SK-N-SH (cell line): Measurements from ENCODE around the gene GMFB. TPM values are rescaled to one million over a fixed set of nuclear protein-coding genes. Genes with fewer than 3 reads are reported as not detected.

Experiments used
- CTCF ChIA-PET: fragments of 300-600, 350-600 bp; formaldehyde crosslinking; extraction: SDS; loops from one replicate; lab custom pipeline; 2021; lab: Yijun Ruan, JAX
- POLR2A ChIA-PET: fragments of 350-600 bp; sonication (Branson Sonifier 250); formaldehyde crosslinking; extraction: SDS; loops from one replicate; lab custom pipeline; 2020; ENCODE audit warnings: antibody characterized with exemption, inconsistent platforms; lab: Yijun Ruan, JAX
- DNase-seq: peaks from one replicate; pipeline ENCODE4 v3.0.0; 2012
- H2AFZ ChIP-seq: fragments of 200-600 bp; sonication (generic); 2 replicates; pipeline ENCODE4 v1.8.1; 2016; ENCODE audit warnings: antibody characterized with exemption, mild to moderate bottlenecking, low read depth
- H3F3A ChIP-seq: fragments of 200-600 bp; sonication (generic); replicated peaks from 2 replicates; pipeline ENCODE3; 2016; ENCODE audit warnings: antibody characterized with exemption, mild to moderate bottlenecking; ENCODE audit not compliant: insufficient read depth
- H3K27ac ChIP-seq, 2 experiments: fragments of 200-500 bp in 1 of 2; fragments of 200-600 bp in 1 of 2; sonication (Bioruptor generic) in 1 of 2; sonication (generic), shearing (Covaris generic) in 1 of 2; 2 replicates each; pipeline versions ENCODE4 v1.5.1 to v1.6.1; 2014 to 2016; ENCODE audit warnings: low read depth in 2 of 2, inconsistent platforms in 1 of 2, low read length in 1 of 2, mild to moderate bottlenecking in 1 of 2, mixed read lengths in 1 of 2
- H3K27me3 ChIP-seq: fragments of 200-600 bp; sonication (generic), shearing (Covaris generic); 2 replicates; pipeline ENCODE4 v1.6.1; 2016; ENCODE audit warnings: mixed run types; ENCODE audit not compliant: insufficient read depth
- H3K36me3 ChIP-seq, 2 experiments: fragments of 200-500 bp in 1 of 2; fragments of 200-600 bp in 1 of 2; sonication (Bioruptor generic) in 1 of 2; sonication (generic) in 1 of 2; replicated peaks in 1 of 2; 2 replicates each; pipeline versions ENCODE3 to v1.5.1; 2014 to 2016; ENCODE audit warnings: low read length in 1 of 2, mild to moderate bottlenecking in 1 of 2; ENCODE audit not compliant: insufficient read depth in 2 of 2, control insufficient read depth in 1 of 2
- H3K4me1 ChIP-seq, 2 experiments: fragments of 200-500 bp in 1 of 2; fragments of 200-600 bp in 1 of 2; sonication (Bioruptor generic) in 1 of 2; sonication (generic), shearing (Covaris generic) in 1 of 2; 2 replicates each; pipeline versions ENCODE4 v1.5.1 to v1.6.1; 2014 to 2016; ENCODE audit warnings: low read depth in 1 of 2, low read length in 1 of 2, mixed run types in 1 of 2; ENCODE audit not compliant: insufficient read depth in 2 of 2, control insufficient read depth in 1 of 2
- H3K4me2 ChIP-seq: fragments of 200-600 bp; sonication (generic), shearing (Covaris generic); 2 replicates; pipeline ENCODE4 v1.6.1; 2017; ENCODE audit warnings: mixed run types
- H3K4me3 ChIP-seq, 2 experiments: fragments of 200-500 bp in 1 of 2; fragments of 200-600 bp in 1 of 2; sonication (Bioruptor generic) in 1 of 2; sonication (generic), shearing (Covaris generic) in 1 of 2; 2 replicates each; pipeline versions ENCODE4 v1.5.1 to v1.8.1; 2014 to 2016; ENCODE audit warnings: low read depth in 2 of 2, inconsistent platforms in 1 of 2, low read length in 1 of 2, mild to moderate bottlenecking in 1 of 2, mixed read lengths in 1 of 2, moderate library complexity in 1 of 2
- H3K79me2 ChIP-seq: fragments of 200-600 bp; sonication (generic); 2 replicates; pipeline ENCODE4 v1.8.1; 2017; ENCODE audit warnings: mild to moderate bottlenecking; ENCODE audit not compliant: insufficient read depth
- H3K9ac ChIP-seq: fragments of 200-600 bp; sonication (generic); 2 replicates; pipeline ENCODE4 v1.6.1; 2017; ENCODE audit warnings: mixed run types
- H3K9me2 ChIP-seq: fragments of 200-600 bp; sonication (generic); 2 replicates; pipeline ENCODE4 v1.6.1; 2017; ENCODE audit warnings: mixed run types
- H3K9me3 ChIP-seq: fragments of 200-600 bp; sonication (generic); 2 replicates; pipeline ENCODE4 v1.6.1; 2017; ENCODE audit warnings: mixed run types, mild to moderate bottlenecking, moderate library complexity
- H4K20me1 ChIP-seq: fragments of 200-600 bp; sonication (generic); 2 replicates; pipeline ENCODE4 v1.6.1; 2017; ENCODE audit warnings: mild to moderate bottlenecking, mixed run types; ENCODE audit not compliant: insufficient read depth
- CHD2 ChIP-seq: fragments of 150-350 bp; IDR thresholded peaks from 2 replicates; pipeline ENCODE4 v1.6.1; 2018; ENCODE audit warnings: low read length; ENCODE audit not compliant: partially characterized antibody
- EP300 ChIP-seq, 2 experiments: IDR thresholded peaks; 2 replicates each; pipeline versions ENCODE4 v1.4.0 to v1.6.1; 2012; ENCODE audit warnings: borderline replicate concordance in 1 of 2, low read depth in 1 of 2, low read length in 1 of 2
- EZH2phosphoT487 ChIP-seq: fragments of 200-600 bp; sonication (generic); IDR thresholded peaks from 2 replicates; pipeline ENCODE4 v1.6.1; 2017; ENCODE audit warnings: low read depth, mixed run types, mild to moderate bottlenecking, antibody characterized with exemption, moderate library complexity, borderline replicate concordance
- FOXJ3 ChIP-seq: sonication (generic); formaldehyde crosslinking; IDR thresholded peaks from 2 replicates; pipeline ENCODE4 v1.5.1; 2020; ENCODE audit warnings: mild to moderate bottlenecking, missing genetic modification reagents
- GATA2 ChIP-seq: sonication (generic); formaldehyde crosslinking; IDR thresholded peaks from 2 replicates; pipeline ENCODE4 v1.5.0; 2020; ENCODE audit warnings: mild to moderate bottlenecking, missing genetic modification reagents
- JUND ChIP-seq: IDR thresholded peaks from 2 replicates; pipeline ENCODE4 v1.4.0; 2012
- MEF2A ChIP-seq: IDR thresholded peaks from 2 replicates; pipeline ENCODE4 v1.4.0; 2012; ENCODE audit warnings: low read depth, borderline replicate concordance
- MXI1 ChIP-seq: IDR thresholded peaks from 2 replicates; pipeline ENCODE4 v1.6.1; 2012; ENCODE audit warnings: mild to moderate bottlenecking, low read depth, low read length, improper control_type of control experiment
- NFIC ChIP-seq: IDR thresholded peaks from 2 replicates; pipeline ENCODE4 v1.4.0; 2012; ENCODE audit warnings: borderline replicate concordance
- POLR2AphosphoS5 ChIP-seq: IDR thresholded peaks from 2 replicates; pipeline ENCODE4 v1.6.1; 2012; ENCODE audit warnings: low read depth, low read length
- RAD21 ChIP-seq: IDR thresholded peaks from 2 replicates; pipeline ENCODE4 v1.6.1; 2012; ENCODE audit warnings: mild to moderate bottlenecking, low read length
- RXRA ChIP-seq: IDR thresholded peaks from 2 replicates; pipeline ENCODE4 v1.4.0; 2012; ENCODE audit warnings: low read depth, mild to moderate bottlenecking, borderline replicate concordance
- SMC3 ChIP-seq: IDR thresholded peaks from 2 replicates; pipeline ENCODE4 v1.6.1; 2012; ENCODE audit warnings: low read depth, low read length, improper control_type of control experiment
- TAF1 ChIP-seq: IDR thresholded peaks from 2 replicates; pipeline ENCODE4 v1.6.1; 2012; ENCODE audit warnings: low read depth, mild to moderate bottlenecking, low read length, moderate library complexity, borderline replicate concordance
- TCF12 ChIP-seq: IDR thresholded peaks from 2 replicates; pipeline ENCODE4 v1.4.0; 2012
- WGBS: methylation state at CpG from one replicate; pipeline ENCODE4 v1.1.6; 2017; ENCODE audit warnings: low lambda C conversion rate; 5-methylcytosine and 5-hydroxymethylcytosine counted together
- polyA plus RNA-seq, 3 experiments: library from polyadenylated mRNA; depleted of rRNA; stranded (reverse); fragments of >200 nt; gene quantifications; 2 replicates each; pipeline ENCODE4 v1.2.3, GENCODE V29; 2012
- TF ChIP-seq, protein P1 (sequence below): IDR thresholded peaks from 2 replicates; pipeline ENCODE4 v1.4.0; 2012; ENCODE audit warnings: low read depth, borderline replicate concordance
- TF ChIP-seq, protein P2 (sequence below): IDR thresholded peaks from 2 replicates; pipeline ENCODE4 v1.4.0; 2012; ENCODE audit warnings: low read depth, borderline replicate concordance
- TF ChIP-seq, protein P3 (sequence below): fragments of 150-350 bp; IDR thresholded peaks from 2 replicates; pipeline ENCODE4 v1.6.1; 2016; ENCODE audit warnings: mild to moderate bottlenecking, low read depth, low read length
- TF ChIP-seq, protein P4 (sequence below): fragments of 150-350 bp; IDR thresholded peaks from 2 replicates; pipeline ENCODE4 v1.6.1; 2017; ENCODE audit warnings: antibody characterized with exemption, low read length, low read depth, borderline replicate concordance

The GMFB gene
- polyA plus RNA-seq, 1 of the 3 experiments (the other 2 are of a cell fraction), result 9.4 TPM

DNA sequence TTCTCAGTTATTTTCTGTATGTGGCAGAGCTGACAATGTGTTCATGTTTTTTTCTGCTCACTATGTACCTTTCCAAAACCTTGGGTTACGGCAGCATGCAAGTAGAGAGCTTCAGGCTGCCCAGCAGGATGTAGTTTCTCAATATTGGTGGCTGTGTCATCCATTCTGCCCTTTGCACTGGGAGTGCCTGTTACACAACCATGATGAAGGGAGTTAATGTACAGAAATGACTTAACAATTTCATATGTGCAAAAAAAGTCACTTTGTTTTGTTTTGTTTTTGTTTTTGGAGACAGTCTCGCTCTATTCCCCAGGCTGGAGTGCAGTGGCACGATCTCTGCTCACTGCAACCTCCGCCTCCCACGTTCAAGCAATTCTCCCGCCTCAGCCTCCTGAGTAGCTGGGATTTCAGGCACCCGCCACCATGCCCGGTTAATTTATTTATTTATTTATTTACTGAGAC lies 41.5 kb downstream of the GMFB start:
- no peaks in the 10 kb centered on the region for H3K27me3 ChIP-seq
- peaks cover 0 to 11% of the 10 kb centered on the region in 2 experiments; a peak in 1 of 4 replicates for H3K4me1 ChIP-seq
- H3K9me2 ChIP-seq, result no peaks in the 10 kb centered on the region
- POLR2A ChIA-PET, result no interaction called here
- TF ChIP-seq POLR2AphosphoS5 (no peak), JUND (no peak), MXI1 (no peak), MEF2A (no peak), SMC3 (no peak), RXRA (no peak), TCF12 (no peak), RAD21 (no peak), FOXJ3 (CRISPR knock-in tag) (no peak), TAF1 (no peak), GATA2 (CRISPR knock-in tag) (no peak), CHD2 (no peak), EP300 (IDR thresholded peaks at IDR 0.05; ENCODE audit: borderline replicate concordance in 1 of 2, low read depth in 1 of 2, low read length in 1 of 2) (no peak), EZH2phosphoT487 (no peak), NFIC (no peak)
- TF ChIP-seq, protein P1, sequence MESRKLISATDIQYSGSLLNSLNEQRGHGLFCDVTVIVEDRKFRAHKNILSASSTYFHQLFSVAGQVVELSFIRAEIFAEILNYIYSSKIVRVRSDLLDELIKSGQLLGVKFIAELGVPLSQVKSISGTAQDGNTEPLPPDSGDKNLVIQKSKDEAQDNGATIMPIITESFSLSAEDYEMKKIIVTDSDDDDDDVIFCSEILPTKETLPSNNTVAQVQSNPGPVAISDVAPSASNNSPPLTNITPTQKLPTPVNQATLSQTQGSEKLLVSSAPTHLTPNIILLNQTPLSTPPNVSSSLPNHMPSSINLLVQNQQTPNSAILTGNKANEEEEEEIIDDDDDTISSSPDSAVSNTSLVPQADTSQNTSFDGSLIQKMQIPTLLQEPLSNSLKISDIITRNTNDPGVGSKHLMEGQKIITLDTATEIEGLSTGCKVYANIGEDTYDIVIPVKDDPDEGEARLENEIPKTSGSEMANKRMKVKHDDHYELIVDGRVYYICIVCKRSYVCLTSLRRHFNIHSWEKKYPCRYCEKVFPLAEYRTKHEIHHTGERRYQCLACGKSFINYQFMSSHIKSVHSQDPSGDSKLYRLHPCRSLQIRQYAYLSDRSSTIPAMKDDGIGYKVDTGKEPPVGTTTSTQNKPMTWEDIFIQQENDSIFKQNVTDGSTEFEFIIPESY, result no peak
- TF ChIP-seq, protein P2, sequence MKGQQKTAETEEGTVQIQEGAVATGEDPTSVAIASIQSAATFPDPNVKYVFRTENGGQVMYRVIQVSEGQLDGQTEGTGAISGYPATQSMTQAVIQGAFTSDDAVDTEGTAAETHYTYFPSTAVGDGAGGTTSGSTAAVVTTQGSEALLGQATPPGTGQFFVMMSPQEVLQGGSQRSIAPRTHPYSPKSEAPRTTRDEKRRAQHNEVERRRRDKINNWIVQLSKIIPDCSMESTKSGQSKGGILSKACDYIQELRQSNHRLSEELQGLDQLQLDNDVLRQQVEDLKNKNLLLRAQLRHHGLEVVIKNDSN, result no peak
- TF ChIP-seq, protein P3, sequence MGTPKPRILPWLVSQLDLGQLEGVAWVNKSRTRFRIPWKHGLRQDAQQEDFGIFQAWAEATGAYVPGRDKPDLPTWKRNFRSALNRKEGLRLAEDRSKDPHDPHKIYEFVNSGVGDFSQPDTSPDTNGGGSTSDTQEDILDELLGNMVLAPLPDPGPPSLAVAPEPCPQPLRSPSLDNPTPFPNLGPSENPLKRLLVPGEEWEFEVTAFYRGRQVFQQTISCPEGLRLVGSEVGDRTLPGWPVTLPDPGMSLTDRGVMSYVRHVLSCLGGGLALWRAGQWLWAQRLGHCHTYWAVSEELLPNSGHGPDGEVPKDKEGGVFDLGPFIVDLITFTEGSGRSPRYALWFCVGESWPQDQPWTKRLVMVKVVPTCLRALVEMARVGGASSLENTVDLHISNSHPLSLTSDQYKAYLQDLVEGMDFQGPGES, result no peak
- TF ChIP-seq, protein P4, sequence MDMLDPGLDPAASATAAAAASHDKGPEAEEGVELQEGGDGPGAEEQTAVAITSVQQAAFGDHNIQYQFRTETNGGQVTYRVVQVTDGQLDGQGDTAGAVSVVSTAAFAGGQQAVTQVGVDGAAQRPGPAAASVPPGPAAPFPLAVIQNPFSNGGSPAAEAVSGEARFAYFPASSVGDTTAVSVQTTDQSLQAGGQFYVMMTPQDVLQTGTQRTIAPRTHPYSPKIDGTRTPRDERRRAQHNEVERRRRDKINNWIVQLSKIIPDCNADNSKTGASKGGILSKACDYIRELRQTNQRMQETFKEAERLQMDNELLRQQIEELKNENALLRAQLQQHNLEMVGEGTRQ, result no peak
- CTCF ChIA-PET, result interaction anchor here (0.6 to 1.8 kb wide), 2 partner anchors 10 to 27 kb away, joined by 3 to 4 read pairs; no protein-coding TSS in a partner anchor
- H3F3A ChIP-seq, result no peaks in the 10 kb centered on the region
- H3K4me3 ChIP-seq, result no peak overlapping the region
- H2AFZ ChIP-seq, result no peak overlapping the region
- no peaks in the 10 kb centered on the region for H3K79me2 ChIP-seq
- H3K9me3 ChIP-seq, result no peaks in the 10 kb centered on the region
- no peak overlapping the region for H3K9ac ChIP-seq
- H3K27ac ChIP-seq, result no peak overlapping the region
- no peaks in the 10 kb centered on the region for H4K20me1 ChIP-seq
- H3K36me3 ChIP-seq, result no peaks in the 10 kb centered on the region
- 88% methylated on average over 8 of the region's 8 CpGs for WGBS
- H3K4me2 ChIP-seq, result no peak overlapping the region
- no peak for DNase-seq
